ENCODE results near the gene HS6ST2. TPM values are rescaled to one million over a fixed set of nuclear protein-coding genes. Genes with fewer than 3 reads are reported as not detected.

The HS6ST2 gene
- total and polyA plus RNA-seq, 5 donors = 0.09 to 1.1 (median 0.18) TPM; not detected in 1

GRCh38 chrX:132710656-132711155 is 247.7 kb downstream of the HS6ST2 start:
- DNase-seq (no peak), ATAC-seq (no peak)
- no peaks in the 10 kb centered on the region for H3K4me1 ChIP-seq (ENCODE audit: control insufficient read depth, insufficient read depth, low read length)
- 63% methylated on average over 1 of the region's 1 CpG for WGBS
- intact Hi-C loops (cut with DNase I) = no loop called here
- H3K4me3 ChIP-seq (ENCODE audit: low read length) = no peak overlapping the region
- no peaks in the 10 kb centered on the region for H3K27me3 ChIP-seq (ENCODE audit: control insufficient read depth, insufficient read depth)
- H3K9me3 ChIP-seq (ENCODE audit: control insufficient read depth, low read length) = no peaks in the 10 kb centered on the region
- H3K27ac ChIP-seq (ENCODE audit: low read length) = no peak overlapping the region

DNA sequence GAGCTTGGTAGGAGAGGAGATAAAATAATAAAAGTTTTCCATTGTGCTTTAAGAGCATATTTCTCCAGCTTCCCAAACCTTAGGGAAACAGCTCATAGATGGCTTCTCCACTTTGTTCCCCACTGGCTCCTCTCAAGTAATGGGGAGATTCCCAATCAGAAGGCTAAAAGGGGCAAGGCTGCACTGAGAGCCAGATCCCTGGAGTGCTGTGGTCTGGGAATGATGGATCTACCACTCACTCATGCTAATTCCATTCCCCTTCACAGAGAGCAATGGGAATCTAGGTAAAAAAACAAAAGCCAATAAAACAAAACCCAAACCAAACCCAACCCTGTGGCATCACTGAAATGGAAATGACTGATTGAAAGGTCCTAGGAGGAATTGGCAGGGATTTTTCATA is 249.9 kb downstream of the HS6ST2 start:
- no peak overlapping the region for H3K27ac ChIP-seq (ENCODE audit: low read length)
- intact Hi-C loops (cut with DNase I) = no loop called here
- no peaks in the 10 kb centered on the region for H3K9me3 ChIP-seq (ENCODE audit: control insufficient read depth, low read length)
- ATAC-seq (no peak), DNase-seq (no peak)
- H3K4me3 ChIP-seq (ENCODE audit: low read length) = no peak overlapping the region
- H3K4me1 ChIP-seq (ENCODE audit: control insufficient read depth, insufficient read depth, low read length) = no peaks in the 10 kb centered on the region
- no peaks in the 10 kb centered on the region for H3K27me3 ChIP-seq (ENCODE audit: control insufficient read depth, insufficient read depth)

DNA sequence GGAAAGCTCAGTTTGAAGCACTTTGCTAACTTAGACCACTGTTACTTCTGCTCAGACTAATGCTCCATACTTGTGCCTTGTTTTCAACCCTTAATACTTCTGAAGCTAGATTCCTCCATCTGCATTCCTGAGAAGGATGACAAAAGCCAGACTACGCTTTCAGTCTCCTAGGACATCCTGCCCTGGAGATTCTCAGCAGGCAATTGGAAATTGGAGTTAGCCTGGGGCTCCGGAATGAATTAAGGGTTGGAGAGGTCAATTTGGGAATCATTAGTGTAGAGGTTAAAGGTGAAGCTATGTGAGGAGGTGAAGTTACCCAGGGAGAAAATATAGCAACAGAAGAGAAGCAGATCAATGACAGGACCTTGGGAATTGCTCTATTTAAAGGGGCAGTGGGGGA is 253.7 kb downstream of the HS6ST2 start:
- Histone ChIP-seq H3K4me3 (ENCODE audit: low read length) (no peak overlapping the region), H3K9me3 (ENCODE audit: control insufficient read depth, low read length) (no peaks in the 10 kb centered on the region), H3K27ac (ENCODE audit: low read length) (no peak overlapping the region), H3K4me1 (ENCODE audit: control insufficient read depth, insufficient read depth, low read length) (no peaks in the 10 kb centered on the region), H3K27me3 (ENCODE audit: control insufficient read depth, insufficient read depth) (no peaks in the 10 kb centered on the region)
- 40% methylated on average over 2 of the region's 2 CpGs for WGBS
- DNase-seq (no peak), ATAC-seq (no peak)
- intact Hi-C loops (cut with DNase I) = no loop called here

DNA sequence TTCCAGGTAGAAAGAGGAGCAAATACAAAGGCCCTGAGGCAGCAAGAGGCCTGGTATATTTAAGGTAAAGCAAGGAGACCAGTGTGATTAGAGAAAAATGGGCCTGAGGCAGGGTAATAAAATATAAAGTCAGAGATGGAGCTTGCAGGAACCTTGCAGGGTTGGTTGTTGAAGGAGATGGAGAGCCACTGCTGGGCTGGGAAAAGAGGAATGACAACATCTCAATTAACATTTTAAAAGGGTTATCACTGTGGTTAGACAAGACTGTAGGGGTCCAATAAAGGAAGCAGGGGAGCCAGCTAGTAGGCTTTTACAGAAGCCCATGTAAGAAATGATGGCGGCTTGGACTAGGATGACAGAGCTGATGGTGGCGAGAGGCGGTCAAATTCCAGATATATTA is 264.0 kb downstream of the HS6ST2 start:
- WGBS = 89% methylated on average over 3 of the region's 3 CpGs
- no peaks in the 10 kb centered on the region for H3K27me3 ChIP-seq (ENCODE audit: control insufficient read depth, insufficient read depth)
- no peaks in the 10 kb centered on the region for H3K4me1 ChIP-seq (ENCODE audit: control insufficient read depth, insufficient read depth, low read length)
- no peaks in the 10 kb centered on the region for H3K9me3 ChIP-seq (ENCODE audit: control insufficient read depth, low read length)
- intact Hi-C loops (cut with DNase I) = no loop called here
- H3K27ac ChIP-seq (ENCODE audit: low read length) = no peak overlapping the region
- ATAC-seq (no peak), DNase-seq (no peak)
- no peak overlapping the region for H3K4me3 ChIP-seq (ENCODE audit: low read length)

- no peaks in the 10 kb centered on the region for H3K27me3 ChIP-seq (ENCODE audit: control insufficient read depth, insufficient read depth)
Observed at GRCh38 chrX:132692526-132692925, 265.9 kb downstream of the HS6ST2 start.

DNA sequence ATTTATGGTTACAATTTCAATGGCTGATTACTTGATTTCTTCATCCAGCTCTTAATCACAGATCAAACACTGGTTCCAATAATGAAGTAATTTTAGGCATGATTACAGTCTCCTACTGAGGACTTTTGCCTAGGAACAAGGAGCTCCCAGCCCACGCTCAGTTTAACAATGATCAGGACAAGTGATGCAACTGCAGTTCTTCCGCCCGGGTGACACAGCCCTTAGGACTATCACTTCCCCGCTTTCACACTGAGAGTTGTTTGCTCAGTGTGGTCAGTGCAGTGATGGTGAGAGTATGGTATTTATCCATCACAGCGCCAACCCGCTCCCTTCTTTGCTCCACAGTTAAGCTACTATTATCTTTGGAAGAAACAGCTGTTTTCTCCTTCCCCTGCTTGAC is 266.4 kb downstream of the HS6ST2 start:
- Histone ChIP-seq H3K27ac (ENCODE audit: low read length) (no peak overlapping the region), H3K4me3 (ENCODE audit: low read length) (no peak overlapping the region), H3K27me3 (ENCODE audit: control insufficient read depth, insufficient read depth) (no peaks in the 10 kb centered on the region), H3K9me3 (ENCODE audit: control insufficient read depth, low read length) (no peaks in the 10 kb centered on the region), H3K4me1 (ENCODE audit: control insufficient read depth, insufficient read depth, low read length) (no peaks in the 10 kb centered on the region)
- ATAC-seq = peak in 1 of 2 donors; percentile 48
- intact Hi-C loops (cut with DNase I) = no loop called here
- WGBS = 57% methylated on average over 6 of the region's 6 CpGs
- peak in 2 of 3 donors; percentile 8 to 35 for DNase-seq

More at GRCh38 chrX:132692526-132692925, 265.9 kb downstream of the HS6ST2 start:
- intact Hi-C loops (cut with DNase I) = no loop called here
- Histone ChIP-seq H3K27ac (ENCODE audit: low read length) (no peak overlapping the region), H3K9me3 (ENCODE audit: control insufficient read depth, low read length) (no peaks in the 10 kb centered on the region), H3K4me3 (ENCODE audit: low read length) (no peak overlapping the region), H3K4me1 (ENCODE audit: control insufficient read depth, insufficient read depth, low read length) (no peaks in the 10 kb centered on the region)
- ATAC-seq (no peak), DNase-seq (no peak)
- 67% methylated on average over 1 of the region's 1 CpG for WGBS

GRCh38 chrX:132689612-132690563 is 268.5 kb downstream of the HS6ST2 start:
- Histone ChIP-seq H3K4me3 (ENCODE audit: low read length) (no peak overlapping the region), H3K4me1 (ENCODE audit: control insufficient read depth, insufficient read depth, low read length) (no peaks in the 10 kb centered on the region), H3K27ac (ENCODE audit: low read length) (no peak overlapping the region), H3K9me3 (ENCODE audit: control insufficient read depth, low read length) (no peaks in the 10 kb centered on the region), H3K27me3 (ENCODE audit: control insufficient read depth, insufficient read depth) (no peaks in the 10 kb centered on the region)
- DNase-seq (no peak), ATAC-seq (no peak)
- intact Hi-C loops (cut with DNase I) = no loop called here
- WGBS = 51% methylated on average over 6 of the region's 6 CpGs

DNA sequence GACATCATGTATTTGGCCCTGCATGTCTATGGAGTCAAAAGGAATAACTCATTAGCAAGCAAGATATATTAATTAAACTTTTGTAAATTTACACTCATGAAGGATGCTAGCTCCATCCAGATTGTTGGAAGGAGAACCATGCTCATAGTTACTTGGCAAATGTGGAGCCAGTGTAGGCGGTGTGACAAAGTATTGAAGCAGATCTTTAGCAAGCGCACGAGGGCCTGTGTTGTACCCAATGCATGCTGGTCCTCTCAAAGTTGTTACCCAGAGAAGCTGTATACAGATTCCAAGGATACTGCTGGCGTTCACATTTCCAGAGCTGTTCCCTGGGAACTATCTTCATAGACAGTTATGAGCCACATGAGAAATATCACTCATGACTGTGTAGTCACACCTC is 273.2 kb downstream of the HS6ST2 start:
- Histone ChIP-seq H3K27me3 (ENCODE audit: control insufficient read depth, insufficient read depth) (no peaks in the 10 kb centered on the region), H3K4me1 (ENCODE audit: control insufficient read depth, insufficient read depth, low read length) (no peaks in the 10 kb centered on the region), H3K27ac (ENCODE audit: low read length) (no peak overlapping the region), H3K4me3 (ENCODE audit: low read length) (no peak overlapping the region), H3K9me3 (ENCODE audit: control insufficient read depth, low read length) (no peaks in the 10 kb centered on the region)
- 90% methylated on average over 4 of the region's 4 CpGs for WGBS
- ATAC-seq = no peak
- no peak for DNase-seq
- intact Hi-C loops (cut with DNase I) = no loop called here

- ATAC-seq (no peak), DNase-seq (no peak)
- H3K9me3 ChIP-seq (ENCODE audit: control insufficient read depth, low read length) = no peaks in the 10 kb centered on the region
- H3K4me3 ChIP-seq (ENCODE audit: low read length) = no peak overlapping the region
- no peaks in the 10 kb centered on the region for H3K27me3 ChIP-seq (ENCODE audit: control insufficient read depth, insufficient read depth)
- H3K27ac ChIP-seq (ENCODE audit: low read length) = no peak overlapping the region
- H3K4me1 ChIP-seq (ENCODE audit: control insufficient read depth, insufficient read depth, low read length) = no peaks in the 10 kb centered on the region
- intact Hi-C loops (cut with DNase I) = no loop called here
- WGBS = 60% methylated on average over 2 of the region's 2 CpGs
Observed at GRCh38 chrX:132677233-132677716, 281.2 kb downstream of the HS6ST2 start.

DNA sequence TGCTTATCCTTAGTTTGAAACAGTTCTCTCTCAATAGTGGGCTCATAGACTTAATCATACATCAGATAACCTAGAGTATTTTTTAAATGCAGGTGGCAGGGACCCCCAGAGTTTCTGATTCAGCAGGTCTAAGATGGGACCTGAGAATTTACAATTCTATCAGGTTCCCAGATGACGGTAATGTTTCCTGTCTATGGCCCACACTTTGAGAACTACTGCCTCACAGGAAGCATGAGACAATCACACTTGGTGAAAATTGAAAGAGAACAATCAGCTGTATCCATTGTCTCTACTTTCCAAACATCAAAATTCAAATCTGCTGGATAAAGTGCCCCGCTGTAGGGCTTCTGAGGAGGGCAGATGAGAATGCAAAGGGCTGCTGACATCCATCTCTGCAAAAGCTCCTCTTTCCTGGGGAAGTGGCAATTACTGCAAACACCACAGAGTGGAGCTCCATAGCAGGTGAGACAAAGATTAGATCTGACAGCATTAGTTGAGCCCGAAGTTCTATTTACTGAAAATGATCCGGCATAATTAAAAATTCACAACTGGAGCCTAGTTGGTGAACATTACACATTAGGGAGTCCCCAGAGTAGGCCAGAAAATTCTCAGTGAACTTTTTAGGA is 281.8 kb downstream of the HS6ST2 start:
- WGBS = 38% methylated on average over 4 of the region's 4 CpGs
- intact Hi-C loops (cut with DNase I) = no loop called here
- ATAC-seq (no peak), DNase-seq (no peak)
- Histone ChIP-seq H3K9me3 (ENCODE audit: control insufficient read depth, low read length) (no peaks in the 10 kb centered on the region), H3K4me1 (ENCODE audit: control insufficient read depth, insufficient read depth, low read length) (no peaks in the 10 kb centered on the region), H3K4me3 (ENCODE audit: low read length) (no peak overlapping the region), H3K27me3 (ENCODE audit: control insufficient read depth, insufficient read depth) (no peaks in the 10 kb centered on the region), H3K27ac (ENCODE audit: low read length) (no peak overlapping the region)

DNA sequence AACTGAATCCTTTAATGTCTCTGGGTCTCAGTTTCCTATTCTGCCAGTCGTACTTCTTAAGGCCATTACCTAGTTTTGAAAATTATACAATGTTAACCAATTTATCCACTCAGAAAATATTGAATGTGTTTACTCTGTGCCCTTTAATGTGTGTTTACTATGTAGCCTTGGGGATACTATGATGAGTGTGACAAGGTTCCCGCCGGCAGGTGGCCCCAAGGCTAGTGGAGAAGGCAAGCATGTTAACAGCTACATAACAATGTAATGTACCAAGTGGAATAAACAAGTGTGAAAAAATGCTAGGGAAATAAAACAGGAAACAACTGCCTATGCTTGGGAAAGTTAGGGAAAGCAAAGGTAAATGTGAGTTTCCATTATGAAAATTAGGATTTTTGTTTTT is 282.3 kb downstream of the HS6ST2 start:
- 83% methylated on average over 3 of the region's 3 CpGs for WGBS
- intact Hi-C loops (cut with DNase I) = no loop called here

More for the DNA sequence above, 282.3 kb downstream of the HS6ST2 start:
- ATAC-seq (no peak), DNase-seq (no peak)
- Histone ChIP-seq H3K4me1 (ENCODE audit: control insufficient read depth, insufficient read depth, low read length) (no peaks in the 10 kb centered on the region), H3K27me3 (ENCODE audit: control insufficient read depth, insufficient read depth) (no peaks in the 10 kb centered on the region), H3K27ac (ENCODE audit: low read length) (no peak overlapping the region), H3K4me3 (ENCODE audit: low read length) (no peak overlapping the region), H3K9me3 (ENCODE audit: control insufficient read depth, low read length) (no peaks in the 10 kb centered on the region)

Data from right cardiac atrium (tissue), 5 donors.